GM18520 (cell line): ENCODE data around the gene OTOR.

Source experiments
- ATAC-seq: cut with Tn5 transposase; IDR thresholded peaks from one replicate; pipeline ENCODE4 v1.9.1; 2021; ENCODE audit not compliant: unreplicated experiment

OTOR gene

DNA sequence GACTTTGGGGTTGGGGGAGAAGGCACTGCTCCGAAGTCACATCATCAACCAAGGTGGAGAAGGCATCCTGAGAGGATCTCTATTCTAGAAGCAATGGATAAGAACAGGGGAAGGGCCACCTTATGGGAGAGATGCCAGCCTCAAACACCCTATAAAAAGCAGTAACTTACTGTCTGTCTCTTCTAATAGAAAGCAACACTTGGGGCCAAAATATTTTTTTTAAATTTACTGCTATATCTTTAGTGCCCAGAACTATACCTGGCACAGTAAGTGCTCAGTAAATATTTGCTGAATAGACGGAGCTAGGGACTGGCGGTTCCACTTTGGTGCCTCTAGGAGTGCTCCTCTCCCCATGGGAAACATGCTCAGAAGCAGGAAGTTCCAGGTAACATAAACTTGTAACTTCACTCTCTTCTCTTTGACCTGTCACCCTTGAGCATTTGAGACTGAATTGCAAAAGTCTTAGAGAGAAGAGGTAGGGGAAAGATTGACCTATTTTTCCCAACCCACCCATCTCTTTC, 807 bp upstream of the OTOR start:
- ATAC-seq, result no peak

DNA sequence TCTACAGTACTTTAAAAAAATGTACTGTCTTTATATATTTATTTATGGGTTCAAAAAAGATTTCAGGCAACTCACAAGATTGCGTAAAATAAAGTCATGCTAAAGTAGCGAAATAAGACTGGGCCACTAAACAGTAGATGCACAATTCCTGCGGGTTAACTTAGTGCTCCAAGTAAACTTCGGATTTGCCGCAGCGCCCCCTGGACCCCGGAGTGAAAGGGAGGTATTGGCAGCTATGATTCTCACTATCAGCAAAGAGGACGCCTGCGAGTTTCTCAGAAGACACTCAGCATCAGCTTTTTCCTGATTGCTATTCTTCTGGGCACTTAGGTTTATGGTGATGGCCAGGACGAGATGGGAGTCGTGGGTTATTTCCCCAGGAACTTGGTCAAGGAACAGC, 1.4 kb downstream of the OTOR start:
- no peak for ATAC-seq

DNA sequence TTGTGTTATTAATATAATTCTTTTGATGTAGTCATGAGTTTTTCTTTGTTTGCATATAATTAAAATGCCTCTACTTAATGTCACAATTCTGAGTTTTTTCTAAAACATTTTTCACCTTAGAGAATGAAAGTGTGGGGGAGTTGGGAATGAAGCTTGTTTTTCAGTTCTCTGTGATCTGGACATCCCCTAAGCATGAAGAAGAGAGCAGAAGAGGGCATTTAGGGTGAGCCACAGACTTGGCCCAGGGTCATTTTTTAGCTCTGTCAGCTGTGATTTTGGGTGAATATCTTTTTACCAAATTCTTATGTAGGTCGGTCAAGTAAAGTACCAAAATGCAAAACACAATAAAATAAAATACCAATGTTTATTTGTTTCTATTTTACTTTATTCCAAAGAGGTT, 3.9 kb downstream of the OTOR start:
- no peak for ATAC-seq

DNA sequence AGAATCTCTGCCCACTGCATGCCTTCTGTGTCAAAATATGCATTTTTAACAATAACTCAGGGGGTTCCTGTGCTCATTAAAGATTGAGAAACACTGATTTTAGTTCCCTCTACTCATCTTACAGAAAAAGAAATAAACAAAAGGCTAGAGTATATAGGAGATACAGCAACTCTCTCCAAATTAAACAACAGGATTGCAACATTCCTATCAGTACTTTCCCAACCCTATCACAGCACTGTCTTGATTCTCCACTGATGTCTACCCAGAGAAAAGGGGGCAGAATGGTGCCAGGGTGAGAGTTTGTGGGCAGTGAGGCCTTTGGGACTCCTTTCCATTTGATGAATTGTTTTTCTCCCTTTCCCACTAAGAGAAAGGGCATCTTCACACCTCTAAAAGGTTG, 4.7 kb downstream of the OTOR start:
- no peak for ATAC-seq

DNA sequence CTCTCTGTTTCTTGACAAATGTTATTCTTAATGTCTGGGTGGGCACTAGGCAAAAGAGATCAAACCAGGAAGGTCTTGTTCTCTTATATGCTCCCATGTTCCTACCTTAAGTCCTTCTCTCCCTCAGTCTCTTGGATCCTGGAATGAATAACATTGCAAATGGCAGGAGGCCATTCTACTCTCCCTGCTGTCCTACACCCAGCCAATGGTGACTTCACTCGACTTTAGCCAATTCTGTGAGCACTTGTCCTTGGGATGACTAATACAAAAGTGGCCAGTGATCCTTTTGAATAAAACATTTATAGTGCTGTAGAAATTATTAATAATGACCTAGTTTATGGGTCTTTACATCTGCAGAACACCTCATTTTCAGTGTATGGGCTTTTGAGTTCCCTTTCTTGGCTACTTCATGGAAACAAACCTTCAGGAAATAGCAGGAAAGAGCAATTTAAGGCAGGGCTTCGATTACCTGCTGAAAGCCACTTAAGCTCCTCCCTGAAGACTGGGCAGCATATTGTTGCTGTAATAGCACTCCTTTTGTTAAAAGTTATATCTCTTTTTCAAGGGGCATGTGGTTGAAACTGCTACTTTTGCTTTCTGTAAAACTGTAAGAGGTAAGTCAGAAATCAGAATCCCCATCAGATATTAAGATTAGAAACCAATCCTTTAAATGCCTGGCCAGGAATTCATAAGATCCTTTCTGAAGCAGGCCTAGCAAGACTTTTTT, 10.5 kb downstream of the OTOR start:
- no peak for ATAC-seq

DNA sequence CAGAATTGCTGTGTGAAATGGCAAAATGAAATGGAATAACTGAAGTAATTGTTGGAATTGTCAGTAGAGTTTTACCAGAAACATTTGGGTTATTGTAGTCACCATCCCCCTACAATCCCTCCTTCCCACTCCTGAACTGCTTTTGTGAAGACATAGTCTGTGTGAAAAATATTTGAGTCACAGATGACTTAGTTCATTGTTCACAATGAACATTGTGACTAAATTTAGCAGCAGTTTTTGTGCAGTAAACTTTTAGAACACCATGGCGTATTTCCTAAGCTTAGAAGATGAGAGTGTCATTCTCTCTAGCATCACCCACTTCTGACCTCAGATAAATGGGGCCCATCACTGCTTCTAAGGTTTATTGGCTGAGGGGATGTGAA, 11.0 kb downstream of the OTOR start:
- no peak for ATAC-seq

DNA sequence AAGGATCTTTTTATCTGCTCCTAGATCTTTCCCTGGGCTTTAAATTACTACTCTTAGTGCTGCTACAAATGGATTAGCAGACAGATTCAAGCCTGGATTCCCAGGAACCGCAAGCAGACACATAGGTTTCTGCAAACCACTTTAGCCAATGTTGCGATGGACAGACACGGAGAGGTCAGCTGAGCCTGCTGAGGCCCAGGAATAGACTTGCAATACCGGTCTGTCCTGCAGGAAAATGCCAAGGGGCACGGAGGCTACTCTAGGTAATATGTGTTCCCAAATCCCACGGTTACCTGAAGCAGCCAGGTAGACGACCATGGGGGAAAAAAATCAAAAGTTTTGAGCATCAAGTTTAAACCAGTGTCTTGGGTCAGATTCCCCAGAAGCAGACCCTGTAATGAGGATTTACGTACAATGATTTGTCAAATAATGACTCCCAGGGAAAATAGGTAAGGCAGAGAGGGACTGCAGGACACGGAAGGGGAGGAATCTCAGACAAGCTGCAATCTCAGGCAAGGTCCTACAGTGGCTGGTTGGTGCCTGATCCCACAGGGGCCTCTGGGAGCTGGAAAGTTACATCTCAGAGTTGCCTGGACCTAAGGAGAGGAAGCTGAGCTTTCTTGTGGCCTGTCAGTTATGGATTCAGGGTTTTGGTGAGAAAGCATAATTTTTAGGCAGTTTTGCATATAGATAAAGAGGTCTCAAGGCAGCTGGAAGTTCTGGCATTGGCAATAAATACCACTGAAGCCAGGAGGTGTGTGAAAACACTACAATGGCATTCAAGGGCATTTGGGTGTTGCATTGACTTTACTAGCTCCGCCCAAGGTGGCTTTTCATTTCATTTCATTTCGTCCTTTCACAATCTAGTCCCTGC, 12.5 kb downstream of the OTOR start:
- ATAC-seq, result no peak

DNA sequence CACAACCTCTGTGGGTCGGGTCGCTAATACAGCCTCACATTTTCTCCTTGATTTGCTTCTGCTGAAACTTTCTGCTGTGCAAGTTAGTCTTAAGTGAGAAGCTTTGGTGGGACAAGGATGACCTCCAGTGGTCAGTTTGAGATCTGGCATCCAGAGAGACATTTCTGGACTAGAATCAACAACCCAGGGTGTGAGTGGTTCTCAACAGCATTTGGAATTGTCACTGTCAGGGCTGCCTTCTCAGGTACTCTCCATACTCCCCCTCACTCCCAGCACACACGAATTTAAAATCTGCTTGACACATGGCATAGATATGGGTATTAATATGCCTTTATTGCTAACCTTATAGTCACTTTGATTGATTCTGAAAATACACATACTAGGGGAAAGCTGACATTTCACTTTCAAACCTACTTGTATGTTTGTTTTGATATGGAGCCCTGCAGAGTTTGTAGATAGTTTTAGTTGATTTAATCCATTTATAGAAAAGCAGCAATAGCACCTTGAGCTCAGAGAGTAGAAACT, 13.2 kb downstream of the OTOR start:
- no peak for ATAC-seq

DNA sequence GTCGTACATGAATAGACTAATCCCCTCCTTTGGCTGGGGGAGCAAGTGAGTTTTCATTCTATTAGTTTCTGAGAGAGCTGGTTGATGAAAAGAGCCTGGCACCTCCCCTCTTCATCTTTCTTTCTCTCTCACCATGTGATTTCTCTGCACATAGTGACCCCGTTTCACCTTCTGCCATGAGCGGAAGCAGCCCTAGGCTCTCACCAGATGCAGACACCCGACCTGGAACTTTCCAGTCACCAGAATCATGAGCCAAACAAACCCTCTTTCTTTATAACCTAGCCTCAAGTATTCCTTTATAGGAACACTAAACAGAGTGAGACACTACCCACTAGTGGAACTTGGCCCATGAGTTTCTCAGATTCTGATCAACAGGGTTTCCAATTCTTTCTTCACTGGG, 16.4 kb downstream of the OTOR start:
- ATAC-seq, result no peak

DNA sequence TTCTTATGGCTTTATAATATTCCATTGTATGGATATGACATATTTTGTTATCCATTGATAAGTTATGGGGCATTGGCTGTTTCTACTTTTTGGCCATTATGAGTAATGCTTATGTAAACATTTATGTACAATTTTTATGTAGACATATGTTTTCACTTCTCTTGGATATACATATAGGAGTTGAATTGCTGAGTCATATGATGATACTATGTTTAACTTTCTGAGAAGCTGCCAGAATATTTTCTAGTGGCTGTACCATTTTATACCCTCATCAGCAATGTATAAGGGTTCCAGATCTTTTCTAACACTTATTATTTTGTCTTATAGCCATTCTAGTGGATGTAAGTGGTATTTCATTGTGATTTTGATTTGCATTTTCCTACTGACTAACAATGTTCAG, 23.1 kb downstream of the OTOR start:
- no peak for ATAC-seq

DNA sequence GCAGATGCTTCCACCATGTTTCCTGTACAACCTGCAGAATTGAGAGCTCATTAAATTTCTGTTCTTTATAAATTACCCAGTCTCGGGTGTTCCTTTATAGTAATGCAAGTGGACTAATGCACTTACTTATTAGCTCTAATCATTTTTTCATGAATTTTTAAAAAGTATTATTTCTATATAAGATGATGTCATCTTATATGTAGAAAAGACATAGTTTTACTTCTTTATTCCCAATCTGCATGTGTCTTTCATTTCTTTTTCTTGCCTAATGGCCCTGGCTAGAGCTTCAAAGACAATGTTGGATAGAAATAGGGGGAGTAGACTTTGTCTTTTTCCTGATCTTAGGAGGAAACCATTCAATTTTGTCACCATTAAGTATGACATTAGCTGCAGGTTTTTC, 27.8 kb downstream of the OTOR start:
- ATAC-seq, result no peak

DNA sequence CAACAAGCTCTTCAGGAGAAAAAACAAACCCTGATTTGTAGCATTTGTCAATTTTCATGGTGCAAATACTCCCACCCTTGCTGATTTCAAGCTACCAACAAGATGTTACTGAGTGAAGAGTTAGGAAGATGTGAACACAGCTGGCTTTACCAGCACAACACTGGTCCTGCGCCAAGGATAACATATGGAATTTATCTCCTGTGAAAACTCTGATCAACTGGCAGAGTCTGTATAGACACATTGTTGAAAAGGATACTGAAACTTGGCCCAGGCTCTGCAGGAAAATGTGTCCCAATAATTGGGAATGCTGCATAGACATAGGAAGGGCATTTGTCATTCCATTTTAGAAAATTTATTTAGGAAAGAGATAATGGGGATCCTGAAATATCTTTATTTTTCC, 29.0 kb downstream of the OTOR start:
- ATAC-seq, result no peak

DNA sequence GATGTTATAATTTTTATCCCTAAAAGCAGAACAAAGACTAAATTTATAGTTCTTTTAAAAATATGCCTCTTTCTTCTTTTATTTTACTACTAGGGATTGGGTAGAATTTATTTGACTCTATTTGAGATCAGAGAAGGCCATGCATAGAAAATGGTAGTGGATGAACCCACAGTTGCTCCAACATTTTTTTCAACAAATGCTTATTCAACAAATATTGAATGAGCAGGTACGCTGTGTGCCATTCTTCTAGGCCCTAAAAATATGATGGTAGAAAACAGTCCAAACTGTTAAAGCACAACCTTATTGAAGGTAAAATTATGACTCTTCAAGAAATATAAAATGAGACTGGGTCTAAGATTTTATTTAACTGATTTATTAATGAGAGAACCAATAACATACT, 30.0 kb downstream of the OTOR start:
- no peak for ATAC-seq

DNA sequence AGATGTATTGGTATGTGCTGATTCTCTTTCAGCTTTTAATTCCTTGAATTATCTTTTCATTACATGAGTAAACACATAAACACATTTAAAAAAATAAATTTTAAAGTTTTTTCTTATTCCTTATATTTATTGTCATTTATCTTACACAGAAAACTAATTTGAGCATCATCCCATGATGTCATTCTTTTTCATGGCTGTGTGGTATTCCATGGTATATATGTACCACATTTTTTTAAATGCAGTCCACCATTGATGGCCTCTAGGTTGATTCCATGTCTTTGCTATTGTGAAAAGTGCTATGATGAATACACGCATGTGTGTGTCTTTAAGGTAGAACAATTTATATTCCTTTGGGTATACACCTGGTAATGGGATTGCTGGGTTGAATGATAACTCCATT, 33.3 kb downstream of the OTOR start:
- no peak for ATAC-seq

DNA sequence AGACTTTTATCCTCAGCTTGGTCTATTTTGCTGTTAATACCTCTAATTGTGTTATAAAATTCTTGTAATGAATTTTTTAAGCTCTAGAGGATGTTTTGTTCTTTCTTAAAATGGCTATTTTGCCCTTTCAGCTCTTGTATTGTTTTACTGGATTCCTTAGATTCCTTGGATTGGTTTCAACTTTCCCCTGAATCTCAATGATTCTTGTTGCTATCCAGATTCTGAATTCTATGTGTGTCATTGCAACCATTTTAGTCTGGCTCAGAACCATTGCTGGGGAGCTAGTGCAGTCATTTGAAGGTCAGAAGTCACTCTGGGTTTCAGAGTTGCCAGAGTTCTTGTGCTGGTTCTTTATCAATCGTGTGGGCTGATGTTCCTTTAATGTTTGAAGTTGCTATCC, 37.1 kb downstream of the OTOR start:
- ATAC-seq, result no peak
